ENCODE results near the gene INSL6. TPM values are rescaled to one million over a fixed set of nuclear protein-coding genes. Genes with fewer than 3 reads are reported as not detected.

Gene INSL6
- total and polyA plus RNA-seq, 10 of the 15 experiments (the other 5 are each of a cell fraction or from before 2014, with no cell fraction given): 0.10 to 1.6 (median 0.84) TPM; not detected in 7

DNA sequence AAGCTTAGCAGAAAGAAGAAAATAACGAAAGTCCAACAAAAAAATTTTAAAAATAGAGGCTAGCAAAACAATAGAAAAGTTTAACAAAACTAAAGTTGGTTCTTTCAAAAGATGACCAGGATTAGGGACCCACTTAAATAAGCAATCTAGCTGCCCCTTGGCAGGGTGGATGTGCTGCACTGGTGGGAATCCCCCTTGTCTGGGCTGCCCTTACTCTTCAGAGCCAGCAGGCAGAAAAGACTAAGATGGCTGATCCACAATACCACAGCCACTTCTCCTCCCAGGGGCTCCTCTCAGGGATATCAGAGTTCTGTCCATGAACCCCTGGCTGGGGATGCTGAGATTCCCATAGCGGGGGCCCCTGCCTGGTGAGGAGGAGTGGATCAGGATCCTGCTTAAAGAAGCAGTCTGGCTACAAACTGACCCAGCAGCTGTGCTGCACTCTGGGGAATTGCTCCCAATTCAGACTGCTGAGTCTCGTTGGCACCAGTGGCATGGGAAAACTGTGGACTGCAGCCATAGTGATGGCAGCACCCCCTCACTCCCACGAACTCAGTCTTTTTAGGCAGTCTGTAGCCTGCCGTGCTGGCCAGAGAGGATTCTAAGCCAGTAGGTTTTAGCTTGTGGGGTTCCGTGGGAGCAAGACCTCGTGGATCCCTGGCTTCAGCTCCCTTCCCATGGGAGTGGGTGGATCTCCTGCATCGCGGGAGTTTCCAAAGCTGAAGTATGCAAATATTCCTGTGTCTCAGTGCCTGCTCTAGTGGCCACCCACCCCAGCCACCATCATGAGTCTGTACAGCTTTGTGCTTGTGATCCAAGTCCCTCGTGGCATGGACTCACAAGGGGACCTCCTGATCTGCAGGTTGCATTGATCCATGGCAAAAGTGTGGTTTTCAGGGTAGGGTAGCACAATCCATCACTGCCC is 2.9 kb upstream of the INSL6 start (continued):
- TF ChIP-seq, protein P1, sequence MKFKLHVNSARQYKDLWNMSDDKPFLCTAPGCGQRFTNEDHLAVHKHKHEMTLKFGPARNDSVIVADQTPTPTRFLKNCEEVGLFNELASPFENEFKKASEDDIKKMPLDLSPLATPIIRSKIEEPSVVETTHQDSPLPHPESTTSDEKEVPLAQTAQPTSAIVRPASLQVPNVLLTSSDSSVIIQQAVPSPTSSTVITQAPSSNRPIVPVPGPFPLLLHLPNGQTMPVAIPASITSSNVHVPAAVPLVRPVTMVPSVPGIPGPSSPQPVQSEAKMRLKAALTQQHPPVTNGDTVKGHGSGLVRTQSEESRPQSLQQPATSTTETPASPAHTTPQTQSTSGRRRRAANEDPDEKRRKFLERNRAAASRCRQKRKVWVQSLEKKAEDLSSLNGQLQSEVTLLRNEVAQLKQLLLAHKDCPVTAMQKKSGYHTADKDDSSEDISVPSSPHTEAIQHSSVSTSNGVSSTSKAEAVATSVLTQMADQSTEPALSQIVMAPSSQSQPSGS (IDR thresholded peaks at IDR 0.05; ENCODE audit: low read length): no peak

DNA sequence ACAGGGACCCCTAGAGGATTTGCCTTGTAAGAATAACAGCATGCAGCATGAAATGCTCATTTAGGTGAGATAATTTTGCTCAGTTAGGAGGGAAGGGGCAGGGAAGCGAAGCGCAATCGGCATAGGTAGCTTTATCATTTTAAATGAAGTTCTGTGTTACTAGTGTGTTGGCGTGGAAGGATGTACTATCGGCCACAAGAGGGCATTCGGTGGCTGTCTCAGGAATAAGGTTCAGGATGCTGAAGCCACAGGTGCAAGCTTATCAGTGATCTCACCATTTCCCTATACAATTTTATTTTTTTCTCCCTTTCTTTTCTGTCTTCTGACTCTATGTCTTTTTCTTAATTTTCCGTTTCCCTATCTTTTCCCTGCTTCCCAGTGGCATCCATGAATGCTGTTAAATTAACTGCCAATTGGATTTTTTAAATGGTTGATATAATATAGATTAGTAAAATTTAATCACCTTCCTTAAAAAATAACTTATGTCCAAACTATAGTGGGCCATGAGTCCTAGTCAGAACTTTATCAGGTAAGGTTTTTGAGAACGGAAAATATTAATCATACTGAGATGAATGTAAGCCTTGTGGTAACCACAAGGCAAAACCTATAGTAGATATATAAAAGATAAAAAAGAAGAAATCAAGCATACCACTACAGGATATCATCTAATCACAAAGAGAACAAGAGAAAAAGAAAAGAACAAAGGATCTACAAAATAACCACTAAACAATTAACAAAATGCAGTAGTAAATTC is 1.2 kb upstream of the INSL6 start:
- ATAC-seq (peak; percentile 46), FAIRE-seq (no peak), DNase-seq (ENCODE audit: low read depth, low spot score) (no peak)
- intact Hi-C loops (cut with micrococcal nuclease; ENCODE audit: unreplicated experiment): loop anchor here (5.0 to 10.0 kb wide), 2 partner anchors 238 to 416 kb away; no protein-coding TSS in a partner anchor
- no peaks in the 10 kb centered on the region for H4K20me1 ChIP-seq (ENCODE audit: control insufficient read depth, insufficient read depth)
- ChIA-PET CTCF (interaction anchor here (0.6 to 1.8 kb wide), 7 partner anchors 10 to 425 kb away, joined by 3 to 6 read pairs (median 4); no protein-coding TSS in a partner anchor), SMC1A (ENCODE audit: uncharacterized antibody, unreplicated experiment) (interaction anchor here (0.8 to 2.0 kb wide), 6 partner anchors 238 to 403 kb away, joined by 3 to 10 read pairs (median 3); no protein-coding TSS in a partner anchor), POLR2A (interaction anchor here (1.0 kb wide), 1 partner anchor 252 kb away, joined by 3 read pairs; no protein-coding TSS in a partner anchor), RAD21 (ENCODE audit: unreplicated experiment) (interaction anchor here (1.0 to 1.9 kb wide), 8 partner anchors 172 to 436 kb away, joined by 3 to 9 read pairs (median 4); no protein-coding TSS in a partner anchor)
- H3K4me1 ChIP-seq (ENCODE audit: control insufficient read depth, insufficient read depth, low read length): no peaks in the 10 kb centered on the region
- no peak overlapping the region for H3K4me3 ChIP-seq
- H3K27ac ChIP-seq (ENCODE audit: control insufficient read depth, insufficient read depth): no peak overlapping the region
- no TSS peak for BruUV-seq (replicated peaks)
- no peaks in the 10 kb centered on the region for H3K9me3 ChIP-seq (replicated peaks; ENCODE audit: control insufficient read depth, insufficient read depth, low read length)
- no peaks in the 10 kb centered on the region for H3K79me2 ChIP-seq (ENCODE audit: control insufficient read depth, insufficient read depth, low read length)
- no peak overlapping the region for H3K4me2 ChIP-seq (ENCODE audit: control insufficient read depth, insufficient read depth)
- no peaks in the 10 kb centered on the region for H3K27me3 ChIP-seq (replicated peaks in 1 of 2; ENCODE audit: control insufficient read depth in 2 of 2, insufficient read depth in 2 of 2, low read length in 1 of 2)
- WGBS (ENCODE audit: insufficient coverage, insufficient replicate concordance, low lambda C conversion rate, missing lambda C conversion rate): 49% methylated on average over 8 of the region's 8 CpGs
- H3K36me3 ChIP-seq (ENCODE audit: control insufficient read depth in 2 of 2, insufficient read depth in 2 of 2, low read length in 1 of 2): no peaks in the 10 kb centered on the region
- no peak overlapping the region for H2AFZ ChIP-seq (ENCODE audit: control insufficient read depth, low read depth, low read length)
- in situ Hi-C loops (cut with MboI): no loop called here
- no peak overlapping the region for H3K9ac ChIP-seq (ENCODE audit: control insufficient read depth, insufficient read depth, low read length)
- TF ChIP-seq, protein P2, sequence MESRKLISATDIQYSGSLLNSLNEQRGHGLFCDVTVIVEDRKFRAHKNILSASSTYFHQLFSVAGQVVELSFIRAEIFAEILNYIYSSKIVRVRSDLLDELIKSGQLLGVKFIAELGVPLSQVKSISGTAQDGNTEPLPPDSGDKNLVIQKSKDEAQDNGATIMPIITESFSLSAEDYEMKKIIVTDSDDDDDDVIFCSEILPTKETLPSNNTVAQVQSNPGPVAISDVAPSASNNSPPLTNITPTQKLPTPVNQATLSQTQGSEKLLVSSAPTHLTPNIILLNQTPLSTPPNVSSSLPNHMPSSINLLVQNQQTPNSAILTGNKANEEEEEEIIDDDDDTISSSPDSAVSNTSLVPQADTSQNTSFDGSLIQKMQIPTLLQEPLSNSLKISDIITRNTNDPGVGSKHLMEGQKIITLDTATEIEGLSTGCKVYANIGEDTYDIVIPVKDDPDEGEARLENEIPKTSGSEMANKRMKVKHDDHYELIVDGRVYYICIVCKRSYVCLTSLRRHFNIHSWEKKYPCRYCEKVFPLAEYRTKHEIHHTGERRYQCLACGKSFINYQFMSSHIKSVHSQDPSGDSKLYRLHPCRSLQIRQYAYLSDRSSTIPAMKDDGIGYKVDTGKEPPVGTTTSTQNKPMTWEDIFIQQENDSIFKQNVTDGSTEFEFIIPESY (IDR thresholded peaks at IDR 0.05): no peak
- no peak for TF ChIP-seq ASH2L (IDR thresholded peaks at IDR 0.05; ENCODE audit: borderline replicate concordance, low read depth)
- TF ChIP-seq CHD4 (IDR thresholded peaks at IDR 0.05): no peak
- TF ChIP-seq, protein P3, sequence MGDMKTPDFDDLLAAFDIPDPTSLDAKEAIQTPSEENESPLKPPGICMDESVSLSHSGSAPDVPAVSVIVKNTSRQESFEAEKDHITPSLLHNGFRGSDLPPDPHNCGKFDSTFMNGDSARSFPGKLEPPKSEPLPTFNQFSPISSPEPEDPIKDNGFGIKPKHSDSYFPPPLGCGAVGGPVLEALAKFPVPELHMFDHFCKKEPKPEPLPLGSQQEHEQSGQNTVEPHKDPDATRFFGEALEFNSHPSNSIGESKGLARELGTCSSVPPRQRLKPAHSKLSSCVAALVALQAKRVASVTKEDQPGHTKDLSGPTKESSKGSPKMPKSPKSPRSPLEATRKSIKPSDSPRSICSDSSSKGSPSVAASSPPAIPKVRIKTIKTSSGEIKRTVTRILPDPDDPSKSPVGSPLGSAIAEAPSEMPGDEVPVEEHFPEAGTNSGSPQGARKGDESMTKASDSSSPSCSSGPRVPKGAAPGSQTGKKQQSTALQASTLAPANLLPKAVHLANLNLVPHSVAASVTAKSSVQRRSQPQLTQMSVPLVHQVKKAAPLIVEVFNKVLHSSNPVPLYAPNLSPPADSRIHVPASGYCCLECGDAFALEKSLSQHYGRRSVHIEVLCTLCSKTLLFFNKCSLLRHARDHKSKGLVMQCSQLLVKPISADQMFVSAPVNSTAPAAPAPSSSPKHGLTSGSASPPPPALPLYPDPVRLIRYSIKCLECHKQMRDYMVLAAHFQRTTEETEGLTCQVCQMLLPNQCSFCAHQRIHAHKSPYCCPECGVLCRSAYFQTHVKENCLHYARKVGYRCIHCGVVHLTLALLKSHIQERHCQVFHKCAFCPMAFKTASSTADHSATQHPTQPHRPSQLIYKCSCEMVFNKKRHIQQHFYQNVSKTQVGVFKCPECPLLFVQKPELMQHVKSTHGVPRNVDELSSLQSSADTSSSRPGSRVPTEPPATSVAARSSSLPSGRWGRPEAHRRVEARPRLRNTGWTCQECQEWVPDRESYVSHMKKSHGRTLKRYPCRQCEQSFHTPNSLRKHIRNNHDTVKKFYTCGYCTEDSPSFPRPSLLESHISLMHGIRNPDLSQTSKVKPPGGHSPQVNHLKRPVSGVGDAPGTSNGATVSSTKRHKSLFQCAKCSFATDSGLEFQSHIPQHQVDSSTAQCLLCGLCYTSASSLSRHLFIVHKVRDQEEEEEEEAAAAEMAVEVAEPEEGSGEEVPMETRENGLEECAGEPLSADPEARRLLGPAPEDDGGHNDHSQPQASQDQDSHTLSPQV (IDR thresholded peaks at IDR 0.05): no peak
- TF ChIP-seq, protein P4, sequence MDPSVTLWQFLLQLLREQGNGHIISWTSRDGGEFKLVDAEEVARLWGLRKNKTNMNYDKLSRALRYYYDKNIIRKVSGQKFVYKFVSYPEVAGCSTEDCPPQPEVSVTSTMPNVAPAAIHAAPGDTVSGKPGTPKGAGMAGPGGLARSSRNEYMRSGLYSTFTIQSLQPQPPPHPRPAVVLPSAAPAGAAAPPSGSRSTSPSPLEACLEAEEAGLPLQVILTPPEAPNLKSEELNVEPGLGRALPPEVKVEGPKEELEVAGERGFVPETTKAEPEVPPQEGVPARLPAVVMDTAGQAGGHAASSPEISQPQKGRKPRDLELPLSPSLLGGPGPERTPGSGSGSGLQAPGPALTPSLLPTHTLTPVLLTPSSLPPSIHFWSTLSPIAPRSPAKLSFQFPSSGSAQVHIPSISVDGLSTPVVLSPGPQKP (IDR thresholded peaks at IDR 0.05; ENCODE audit: low read depth, low read length): no peak

Data from GM12878 (cell line).